Erythroblast (primary cell): ENCODE data around the gene GAREM1.

Experiments used
- GATA1 ChIP-seq: IDR thresholded peaks from 2 replicates; pipeline ENCODE4 v1.6.1; 2011; ENCODE audit warnings: low read depth, mild to moderate bottlenecking, control low read depth, low read length, moderate library complexity
- POLR2A ChIP-seq: IDR thresholded peaks from 2 replicates; pipeline ENCODE4 v1.6.1; 2011; ENCODE audit warnings: mild to moderate bottlenecking, low read length

DNA sequence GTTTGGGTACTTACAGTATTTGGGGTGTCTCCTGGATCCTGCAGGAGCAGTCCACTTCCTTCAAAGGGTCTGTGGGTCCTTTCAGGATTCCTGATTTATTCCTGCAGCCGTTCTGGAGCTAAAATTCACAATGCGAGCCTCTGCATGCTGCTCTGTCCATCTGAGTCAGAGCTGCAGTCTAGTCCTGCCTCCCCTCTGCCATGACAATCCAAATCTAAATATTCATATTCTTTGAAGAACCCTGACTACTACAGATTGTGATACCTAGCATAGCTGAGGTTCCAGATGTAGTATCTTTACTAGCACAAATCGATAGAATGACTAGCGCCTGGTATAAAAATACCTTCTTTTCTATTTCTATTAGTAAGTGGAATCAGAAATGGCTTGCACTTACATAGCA is 31.3 kb upstream of the GAREM1 start:
- TF ChIP-seq POLR2A = no peak
- no peak for TF ChIP-seq GATA1
